H1 (cell line): ENCODE measurements around the gene TMEM255A. TPM values are rescaled to one million over a fixed set of nuclear protein-coding genes. Genes with fewer than 3 reads are reported as not detected.

ENCODE experiments used
- CTCF ChIA-PET: fragments of 300-600 bp; sonication (Branson Sonifier 250); formaldehyde crosslinking; loops from one replicate; lab custom pipeline; 2021; ENCODE audit not compliant: partially characterized antibody; lab: Charles Lee
- POLR2A ChIA-PET: fragments of 300-600 bp; sonication (Branson Sonifier 250); formaldehyde crosslinking; loops from one replicate; lab custom pipeline; 2021; ENCODE audit warnings: inconsistent platforms; ENCODE audit not compliant: partially characterized antibody; lab: Charles Lee
- DNase-seq, 2 experiments: peaks; one replicate each; pipeline versions ENCODE4 v3.0.0 to v3.0.0-alpha.2; 2010 to 2022; ENCODE audit warnings: low spot score in 2 of 2, low read depth in 1 of 2, mixed read lengths in 1 of 2
- FAIRE-seq: peaks from 2 replicates; lab custom pipeline; 2011; peaks lifted over from hg19 to GRCh38; lab: Jason Lieb, UNC
- H2AFZ ChIP-seq: 2 replicates; pipeline ENCODE4 v1.8.1; 2012; ENCODE audit warnings: low read length, inconsistent platforms
- H2AK5ac ChIP-seq: 2 replicates; pipeline ENCODE4 v1.6.1; 2013; ENCODE audit warnings: low read depth, low read length
- H2BK120ac ChIP-seq: replicated peaks from 2 replicates; pipeline ENCODE3; 2013; ENCODE audit warnings: low read depth, low read length, inconsistent platforms
- H2BK12ac ChIP-seq: 2 replicates; pipeline ENCODE4 v1.6.1; 2013; ENCODE audit warnings: low read depth, low read length
- H2BK15ac ChIP-seq: 2 replicates; pipeline ENCODE4 v1.6.1; 2013; ENCODE audit warnings: low read length
- H2BK20ac ChIP-seq: 2 replicates; pipeline ENCODE4 v1.6.1; 2013; ENCODE audit warnings: low read length
- H2BK5ac ChIP-seq: 2 replicates; pipeline ENCODE4 v1.6.1; 2013; ENCODE audit warnings: low read depth, low read length
- H3K14ac ChIP-seq: 2 replicates; pipeline ENCODE4 v1.6.1; 2013; ENCODE audit warnings: inconsistent platforms; ENCODE audit not compliant: insufficient read length
- H3K18ac ChIP-seq: 2 replicates; pipeline ENCODE4 v1.6.1; 2013; ENCODE audit warnings: low read length; ENCODE audit errors: extremely low read depth
- H3K23ac ChIP-seq: 2 replicates; pipeline ENCODE4 v1.6.1; 2013; ENCODE audit warnings: inconsistent platforms; ENCODE audit not compliant: insufficient read length
- H3K23me2 ChIP-seq: 2 replicates; pipeline ENCODE4 v1.6.1; 2013; ENCODE audit warnings: low read depth, low read length
- H3K27ac ChIP-seq: 2 replicates; pipeline ENCODE4 v1.6.1; 2011; ENCODE audit warnings: low read depth, low read length, inconsistent platforms
- H3K27me3 ChIP-seq, 4 experiments: replicated peaks in 1 of 4; 1 replicate in 1 of 4; 2 replicates in 3 of 4; pipeline versions ENCODE4 v1.6.1 to v1.8.1; 2011 to 2013; ENCODE audit warnings: low read length in 3 of 4, mild to moderate bottlenecking in 3 of 4, inconsistent platforms in 2 of 4, mixed read lengths in 2 of 4, moderate library complexity in 1 of 4; ENCODE audit not compliant: control insufficient read depth in 3 of 4, insufficient read depth in 3 of 4; ENCODE audit errors: extremely low read depth in 1 of 4
- H3K36me3 ChIP-seq, 4 experiments: 2 replicates each; pipeline versions ENCODE4 v1.6.1 to v1.8.1; 2011 to 2013; ENCODE audit warnings: mild to moderate bottlenecking in 4 of 4, low read length in 3 of 4, moderate library complexity in 2 of 4, control low read depth in 1 of 4, inconsistent platforms in 1 of 4; ENCODE audit not compliant: insufficient read depth in 4 of 4, control insufficient read depth in 2 of 4
- H3K4ac ChIP-seq: replicated peaks from 2 replicates; pipeline ENCODE3; 2013; ENCODE audit warnings: low read length, low read depth, mixed read lengths, inconsistent platforms; ENCODE audit not compliant: insufficient read length
- H3K4me1 ChIP-seq, 4 experiments: replicated peaks in 1 of 4; 1 replicate in 1 of 4; 2 replicates in 3 of 4; pipeline versions ENCODE4 v1.6.1 to v1.8.1; 2011 to 2013; ENCODE audit warnings: low read length in 3 of 4, inconsistent platforms in 2 of 4, mixed read lengths in 1 of 4; ENCODE audit not compliant: insufficient read depth in 4 of 4, control insufficient read depth in 3 of 4
- H3K4me2 ChIP-seq, 2 experiments: 2 replicates each; pipeline versions ENCODE4 v1.6.1 to v1.8.1; 2011 to 2013; ENCODE audit warnings: low read depth in 2 of 2, low read length in 2 of 2, control low read depth in 1 of 2, inconsistent platforms in 1 of 2, mild to moderate bottlenecking in 1 of 2; ENCODE audit not compliant: insufficient read depth in 1 of 2
- H3K4me3 ChIP-seq, 4 experiments: fragments of 200-600, 300-600 bp in 1 of 4; sonication (generic), shearing (Covaris generic), sonication (Bioruptor Twin) in 1 of 4; 2 replicates each; pipeline versions ENCODE4 v1.5.1 to v1.8.1; 2011 to 2016; ENCODE audit warnings: low read length in 4 of 4, low read depth in 3 of 4, control low read depth in 2 of 4, inconsistent platforms in 2 of 4, mild to moderate bottlenecking in 2 of 4, mixed read lengths in 1 of 4, moderate library complexity in 1 of 4; ENCODE audit not compliant: insufficient read depth in 2 of 4; ENCODE audit errors: extremely low read depth in 1 of 4
- H3K56ac ChIP-seq: replicated peaks from 2 replicates; pipeline ENCODE3; 2013; ENCODE audit warnings: low read depth, mild to moderate bottlenecking, mixed read lengths, low read length, inconsistent platforms; ENCODE audit not compliant: insufficient read length
- H3K79me1 ChIP-seq: 2 replicates; pipeline ENCODE4 v1.6.1; 2013; ENCODE audit warnings: low read depth, low read length, control low read depth
- H3K79me2 ChIP-seq, 2 experiments: 2 replicates each; pipeline versions ENCODE4 v1.6.1 to v1.8.1; 2012 to 2013; ENCODE audit warnings: low read length in 2 of 2, mild to moderate bottlenecking in 2 of 2, inconsistent platforms in 1 of 2; ENCODE audit not compliant: insufficient read depth in 2 of 2, control insufficient read depth in 1 of 2
- H3K9ac ChIP-seq, 4 experiments: replicated peaks in 1 of 4; 1 replicate in 1 of 4; 2 replicates in 3 of 4; pipeline versions ENCODE4 v1.6.1 to v1.8.1; 2011 to 2013; ENCODE audit warnings: low read depth in 3 of 4, low read length in 3 of 4, control low read depth in 2 of 4, mild to moderate bottlenecking in 2 of 4, moderate library complexity in 2 of 4, inconsistent platforms in 1 of 4; ENCODE audit errors: extremely low read depth in 1 of 4
- H3K9me3 ChIP-seq, 2 experiments: 2 replicates each; pipeline versions ENCODE4 v1.6.1 to v1.8.1; 2012 to 2013; ENCODE audit warnings: mild to moderate bottlenecking in 2 of 2, moderate library complexity in 2 of 2, control low read depth in 1 of 2, inconsistent platforms in 1 of 2, low read depth in 1 of 2, low read length in 1 of 2, mixed read lengths in 1 of 2; ENCODE audit not compliant: insufficient read depth in 2 of 2
- H4K20me1 ChIP-seq, 2 experiments: replicated peaks in 1 of 2; 2 replicates each; pipeline versions ENCODE3 to v1.8.1; 2011 to 2013; ENCODE audit warnings: inconsistent platforms in 2 of 2, low read length in 2 of 2, mild to moderate bottlenecking in 1 of 2; ENCODE audit not compliant: insufficient read depth in 2 of 2, control insufficient read depth in 1 of 2
- H4K5ac ChIP-seq: 2 replicates; pipeline ENCODE4 v1.6.1; 2013; ENCODE audit warnings: low read length, low read depth, mixed read lengths, inconsistent platforms; ENCODE audit not compliant: insufficient read length
- H4K8ac ChIP-seq: 2 replicates; pipeline ENCODE4 v1.8.0; 2013; ENCODE audit warnings: mild to moderate bottlenecking, moderate library complexity, low read length, inconsistent platforms; ENCODE audit not compliant: insufficient read depth; ENCODE audit errors: extremely low read depth
- H4K91ac ChIP-seq: replicated peaks from 2 replicates; pipeline ENCODE3; 2013; ENCODE audit warnings: low read length, mixed read lengths, inconsistent platforms; ENCODE audit not compliant: insufficient read length
- CEBPB ChIP-seq: IDR thresholded peaks from 2 replicates; pipeline ENCODE4 v1.6.1; 2012; ENCODE audit warnings: low read depth, low read length
- POLR2A ChIP-seq, 2 experiments: IDR thresholded peaks; 1 replicate in 1 of 2; 2 replicates in 1 of 2; pipeline ENCODE4 v1.6.1; 2011; ENCODE audit warnings: low read depth in 2 of 2, low read length in 2 of 2, mild to moderate bottlenecking in 2 of 2; ENCODE audit errors: control extremely low read depth in 1 of 2
- YY1 ChIP-seq: IDR thresholded peaks from 2 replicates; pipeline ENCODE4 v1.6.1; 2011; ENCODE audit warnings: low read depth, mild to moderate bottlenecking, low read length
- WGBS, 2 experiments: shearing (Covaris generic) in 1 of 2; methylation state at CpG; one replicate each; pipeline versions ENCODE4 v1.1.6 to v1.1.7; 2013 to 2015; ENCODE audit warnings: low lambda C conversion rate in 2 of 2, mixed read lengths in 2 of 2, inconsistent platforms in 1 of 2, low coverage in 1 of 2, missing lambda C conversion rate in 1 of 2; ENCODE audit not compliant: insufficient replicate concordance in 2 of 2, insufficient coverage in 1 of 2, insufficient read length in 1 of 2; ENCODE audit errors: extremely low coverage in 1 of 2, missing lambda C conversion rate in 1 of 2; 5-methylcytosine and 5-hydroxymethylcytosine counted together
- polyA plus RNA-seq, 7 experiments: library from polyadenylated mRNA; depleted of rRNA in 3 of 7; stranded (reverse) in 5 of 7; unstranded in 2 of 7; fragments of >200 nt in 5 of 7; fragments of 200-250 nt in 2 of 7; gene quantifications; 1 replicate in 5 of 7; 2 replicates in 1 of 7; 4 replicates in 1 of 7; pipeline versions ENCODE4 v1.2.1 to v1.2.3, GENCODE V29; 2011 to 2013; ENCODE audit warnings: missing spikeins in 2 of 7, mixed read lengths in 2 of 7
- total RNA-seq: library from RNA; stranded (reverse); fragmentation: NEBNext Ultra II Directional; extraction: Animal tissue kit (Norgen Biotek cat#: 25700); gene quantifications from 2 replicates; pipeline ENCODE4 v1.2.1, GENCODE V29; 2021

Gene TMEM255A
- total and polyA plus RNA-seq, 2 of the 8 experiments (the other 6 are each of a cell fraction or from before 2014, with no cell fraction given): 0.73 to 2.3 TPM

DNA sequence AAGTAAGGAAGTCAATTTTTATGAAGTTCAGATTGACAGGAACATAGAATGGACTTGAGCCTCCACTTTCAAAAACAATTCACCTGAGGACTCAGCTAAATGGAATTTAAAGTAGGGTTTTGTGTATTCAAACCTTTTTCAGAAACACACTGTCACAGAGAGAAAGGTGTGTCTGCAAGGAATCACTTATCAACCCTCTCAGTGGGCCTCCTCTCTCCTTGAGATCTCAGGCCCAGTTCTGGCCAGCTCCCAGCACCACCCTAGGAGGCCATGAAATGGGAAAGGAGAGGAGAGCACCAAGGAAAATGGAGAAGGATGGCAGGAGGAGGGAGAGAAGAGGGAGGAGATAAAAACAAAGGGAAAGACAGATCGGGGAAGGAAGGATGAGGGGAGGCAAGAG lies 28.6 kb downstream of the TMEM255A start:
- H2BK15ac ChIP-seq: no peak overlapping the region
- no peaks in the 10 kb centered on the region for H3K23me2 ChIP-seq
- H4K5ac ChIP-seq: no peak overlapping the region
- H2BK5ac ChIP-seq: no peak overlapping the region
- no peak overlapping the region for H3K9ac ChIP-seq
- H2BK12ac ChIP-seq: no peak overlapping the region
- H3K4ac ChIP-seq: no peak overlapping the region
- H3K23ac ChIP-seq: no peak overlapping the region
- no peaks in the 10 kb centered on the region for H3K9me3 ChIP-seq
- H4K20me1 ChIP-seq: no peaks in the 10 kb centered on the region
- H3K56ac ChIP-seq: no peak overlapping the region
- no peak overlapping the region for H2BK20ac ChIP-seq
- no peak overlapping the region for H4K91ac ChIP-seq
- no peak overlapping the region for H2AK5ac ChIP-seq
- no peaks in the 10 kb centered on the region for H3K79me1 ChIP-seq
- DNase-seq (no peak), FAIRE-seq (no peak)
- no peak overlapping the region for H3K18ac ChIP-seq
- no peak overlapping the region for H2AFZ ChIP-seq
- H3K36me3 ChIP-seq: no peaks in the 10 kb centered on the region
- H2BK120ac ChIP-seq: no peak overlapping the region
- CTCF ChIA-PET: no interaction called here
- 80% methylated on average over 1 of the region's 1 CpG; no CpG with 5 or more reads in 1 of the 2 experiments for WGBS, 2 experiments
- POLR2A ChIA-PET: interaction anchor here (0.8 kb wide), 1 partner anchor 20 kb away, joined by 3 read pairs; no protein-coding TSS in a partner anchor
- no peak overlapping the region for H3K4me3 ChIP-seq
- H3K27me3 ChIP-seq: no peaks in the 10 kb centered on the region
- no peaks in the 10 kb centered on the region for H3K79me2 ChIP-seq
- H4K8ac ChIP-seq: no peak overlapping the region
- H3K4me1 ChIP-seq: 0 out of 7 replicates have a peak, but pooled peaks cover 0 to 3% (median 0%) of the 10 kb centered on the region in 4 experiments
- H3K14ac ChIP-seq: no peak overlapping the region
- no peak overlapping the region for H3K27ac ChIP-seq
- H3K4me2 ChIP-seq: no peak overlapping the region
- TF ChIP-seq POLR2A (IDR thresholded peaks at IDR 0.05; ENCODE audit: control extremely low read depth in 1 of 2, low read depth in 2 of 2, low read length in 2 of 2) (no peak), CEBPB (no peak), YY1 (no peak)
